ENCODE results near the gene LMAN2L.

GRCh38 chr2:96688649-96689430 is 51.0 kb downstream of the LMAN2L start:
- TF ChIP-seq CTCF (IDR thresholded peaks at IDR 0.05), result no peak
- TF ChIP-seq POLR2A (IDR thresholded peaks at IDR 0.05), result no peak

Data from suprapubic skin (tissue), 3 donors.